NCI-H345 treated with DMSO at 0.1 percent for 48 hours (cell line): Measurements from ENCODE around the gene VWA8.
"Not testable (repeated sequence)": the region's sequence is repeated elsewhere in the genome, so short reads cannot be mapped to it uniquely, and the experiment has no call there.

Experiments
- DNase-seq: peaks from one replicate; lab custom pipeline; 2025; ENCODE audit not compliant: unreplicated experiment; lab: John Stamatoyannopoulos, UW

The VWA8 gene

DNA sequence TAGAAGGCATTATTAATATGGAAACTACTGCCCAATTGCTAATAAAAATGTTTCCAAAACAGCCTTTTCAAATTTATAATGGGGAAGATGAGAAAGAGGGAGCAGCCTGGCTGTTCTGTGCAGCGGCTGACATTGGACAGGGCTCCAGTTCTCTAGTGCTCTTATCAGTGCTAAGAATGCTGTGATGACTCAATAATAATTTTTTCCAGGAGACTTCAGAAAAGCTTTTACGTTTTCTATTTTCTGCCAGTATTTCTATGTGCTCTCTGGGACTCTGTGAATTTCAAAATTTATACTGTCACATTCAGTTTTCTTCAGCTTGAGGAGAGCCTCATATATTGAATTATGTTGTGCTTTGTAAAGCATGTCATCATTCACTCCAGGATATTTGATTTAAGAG is 209.6 kb downstream of the VWA8 start:
- DNase-seq = no peak

GRCh38 chr13:41746259-41746658 is 214.7 kb downstream of the VWA8 start:
- no peak for DNase-seq

DNA sequence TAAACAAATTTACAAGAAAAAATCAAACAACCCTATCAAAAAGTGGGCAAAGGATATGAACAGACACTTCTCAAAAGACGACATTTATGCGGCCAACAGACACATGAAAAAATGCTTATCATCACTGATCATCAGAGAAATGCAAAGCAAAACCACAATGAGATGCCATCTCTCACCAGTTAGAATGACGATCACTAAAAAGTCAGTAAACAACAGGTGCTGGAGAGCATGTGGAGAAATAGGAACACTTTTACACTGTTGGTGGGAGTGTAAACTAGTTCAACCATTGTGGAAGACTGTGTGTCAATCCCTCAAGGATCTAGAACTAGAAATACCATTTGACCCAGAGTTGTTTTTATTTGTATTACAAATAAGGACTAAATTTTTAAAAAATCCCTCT is 215.4 kb downstream of the VWA8 start:
- DNase-seq = not testable (repeated sequence)

GRCh38 chr13:41742917-41743552 is 217.9 kb downstream of the VWA8 start:
- no peak for DNase-seq

GRCh38 chr13:41740479-41740878 is 220.4 kb downstream of the VWA8 start:
- DNase-seq = no peak

- no peak for DNase-seq
Measured at GRCh38 chr13:41722684-41723535, 238.0 kb downstream of the VWA8 start.

DNA sequence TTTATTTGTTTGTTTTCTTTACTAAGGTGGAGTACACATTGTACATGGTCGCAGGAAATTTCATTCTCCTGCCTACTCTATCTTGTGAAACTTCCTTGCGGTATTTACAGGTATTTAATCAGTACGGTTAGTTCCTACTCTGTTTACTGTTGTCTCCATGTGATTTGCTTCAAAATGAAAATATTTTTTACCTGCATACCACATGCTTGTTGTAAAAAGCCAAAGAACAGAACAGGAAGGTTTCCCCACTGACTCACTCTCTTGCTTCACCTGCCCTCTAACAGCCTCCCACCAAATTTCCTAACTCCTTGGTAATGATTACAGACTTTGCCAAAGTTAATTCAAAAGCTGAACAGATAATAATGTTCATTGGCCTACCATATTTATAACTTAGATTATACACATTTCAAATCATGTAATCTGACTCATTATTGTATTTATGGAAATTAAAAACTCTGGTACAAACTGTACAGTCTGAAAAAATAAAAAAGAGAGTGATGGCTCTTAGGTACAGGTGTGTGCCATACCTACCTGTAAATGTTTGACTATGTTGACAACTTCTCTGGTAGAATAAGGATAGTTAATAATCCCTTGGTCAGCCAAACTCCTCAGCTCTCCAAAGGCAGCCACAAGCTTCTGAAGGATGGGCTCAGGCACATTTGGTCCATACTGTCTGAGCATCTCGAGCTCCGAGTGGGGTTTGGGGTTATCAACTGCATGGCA is 239.9 kb downstream of the VWA8 start:
- no peak for DNase-seq

GRCh38 chr13:41716236-41716635 is 244.7 kb downstream of the VWA8 start:
- DNase-seq = no peak

- no peak for DNase-seq
Measured at GRCh38 chr13:41713405-41713804, 247.5 kb downstream of the VWA8 start.

DNA sequence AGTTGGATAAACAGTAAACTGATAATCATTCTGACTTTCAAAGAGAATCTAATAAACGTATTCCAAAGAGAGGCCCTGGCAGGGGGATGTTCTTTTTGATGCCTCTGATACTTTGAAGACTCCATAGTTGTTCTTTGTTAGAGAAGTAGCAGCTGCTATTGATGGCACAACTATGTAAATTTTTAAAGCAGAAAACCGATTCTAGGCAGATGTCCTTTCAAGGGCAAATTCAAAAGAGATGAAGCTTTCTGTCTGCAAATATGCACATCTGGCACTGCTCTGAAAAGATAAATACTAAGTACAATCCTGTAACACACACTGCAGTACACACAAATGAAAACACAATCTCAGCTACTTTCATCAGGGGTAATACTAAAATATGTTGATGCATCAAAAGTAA is 250.1 kb downstream of the VWA8 start:
- no peak for DNase-seq

- DNase-seq = no peak
Measured at GRCh38 chr13:41709511-41709910, 251.4 kb downstream of the VWA8 start.

DNA sequence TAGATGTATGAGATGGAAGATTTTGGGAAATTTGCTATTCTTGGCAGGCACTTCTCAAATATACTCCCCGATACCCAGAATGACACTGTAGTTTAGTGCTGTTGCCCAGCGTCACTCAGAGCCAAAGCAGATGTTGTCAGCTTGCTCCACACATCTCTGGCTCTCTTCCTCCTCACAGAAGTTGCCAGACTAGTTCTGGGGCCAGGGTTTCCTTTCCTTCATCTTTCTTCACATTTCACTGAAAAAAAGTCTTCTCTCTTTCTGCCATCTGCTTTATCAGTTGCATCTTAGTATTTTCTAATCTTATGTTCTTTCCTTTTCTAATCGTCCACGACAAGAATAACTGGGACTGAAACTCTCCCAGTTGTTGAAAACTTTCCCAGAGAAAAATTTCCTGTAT is 252.2 kb downstream of the VWA8 start:
- no peak for DNase-seq

DNA sequence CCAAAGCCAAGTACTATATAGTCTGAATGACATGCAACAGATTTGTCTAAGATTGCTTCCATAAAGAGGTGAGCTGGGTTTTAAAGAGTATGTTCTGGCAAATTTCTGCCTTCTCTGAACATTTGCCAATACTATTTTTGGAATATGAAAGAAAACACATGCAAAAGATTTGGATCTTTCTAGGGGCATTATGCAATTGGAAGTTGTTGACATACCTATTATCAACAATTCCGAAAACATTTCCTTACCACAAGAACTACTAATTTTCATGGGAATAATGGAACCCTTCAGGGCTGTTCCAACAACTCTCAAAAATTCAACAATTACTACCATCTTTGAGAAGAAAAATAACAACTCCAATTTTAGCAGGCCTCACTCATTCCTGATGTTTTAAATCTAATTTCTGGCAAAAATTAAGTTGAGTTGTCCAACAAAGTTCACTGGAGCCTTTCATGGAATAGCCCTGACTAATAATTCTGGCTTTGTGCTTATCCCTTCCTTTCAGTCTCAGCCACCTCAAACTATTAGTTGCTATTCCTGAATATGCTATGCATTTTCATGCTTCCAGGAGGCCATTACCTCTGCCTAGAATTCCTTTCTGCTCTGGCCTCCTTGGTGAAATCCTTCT is 253.6 kb downstream of the VWA8 start:
- no peak for DNase-seq

DNA sequence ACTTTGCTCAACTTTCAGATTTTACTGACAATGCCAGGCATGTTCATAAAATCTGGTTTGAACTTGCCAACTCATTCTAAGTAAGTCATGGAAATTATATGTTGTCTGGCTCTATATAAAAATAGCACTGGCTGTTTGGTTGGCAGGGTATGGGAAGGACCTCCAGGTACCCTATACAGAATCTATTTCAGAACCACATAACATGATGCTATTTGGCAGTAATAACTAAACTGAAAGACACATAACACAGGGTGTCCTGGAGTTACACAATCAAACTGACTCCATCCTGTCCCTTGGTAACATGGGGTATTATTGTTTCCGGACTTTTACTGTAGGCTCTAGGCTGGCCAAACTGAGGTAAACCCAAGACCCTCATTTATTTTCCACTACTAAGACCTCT is 254.8 kb downstream of the VWA8 start:
- no peak for DNase-seq

DNA sequence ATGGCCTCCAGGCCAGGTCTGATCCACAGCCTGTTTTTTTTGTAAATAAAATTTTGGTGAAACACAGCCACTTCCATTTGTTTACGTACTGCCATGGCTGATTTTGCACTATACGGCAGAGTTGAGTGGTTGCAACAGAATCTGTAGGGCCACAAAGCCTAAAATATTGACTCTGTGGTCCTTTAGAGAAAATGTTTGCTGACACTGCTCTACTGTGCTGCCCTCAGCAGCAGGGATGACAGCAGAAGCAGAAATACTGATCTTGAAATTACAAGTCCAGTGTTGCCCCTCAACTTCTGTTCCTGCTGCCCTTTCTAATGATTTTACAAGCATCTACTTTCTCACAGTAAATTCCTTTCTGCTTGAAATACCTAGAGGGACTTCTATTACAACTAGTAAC is 258.4 kb downstream of the VWA8 start:
- DNase-seq = no peak

- no peak for DNase-seq
Measured at GRCh38 chr13:41701676-41702075, 259.2 kb downstream of the VWA8 start.

DNA sequence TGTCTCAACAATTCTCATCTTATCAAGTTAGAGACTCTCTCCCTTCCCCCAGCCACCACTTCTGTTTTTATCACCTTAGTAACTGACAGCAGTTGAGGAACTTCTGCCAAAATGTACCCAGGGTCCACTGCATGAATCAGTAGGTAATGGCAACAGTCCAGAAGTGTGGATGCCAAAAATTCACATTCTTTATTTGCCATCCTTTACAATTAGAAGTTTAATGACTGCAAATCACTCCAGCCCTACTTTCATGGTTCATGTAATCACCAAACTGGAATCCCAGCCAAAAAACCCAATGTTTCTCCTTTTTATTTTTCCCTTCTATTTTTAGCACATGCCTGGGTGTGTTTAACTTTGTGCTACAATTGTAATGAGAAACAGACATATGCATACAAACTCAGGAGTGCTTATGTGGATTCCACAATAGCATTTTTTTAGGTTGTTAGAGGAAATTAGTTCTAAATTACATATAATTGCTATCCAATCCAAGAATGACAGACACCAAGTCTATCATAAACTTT is 260.1 kb downstream of the VWA8 start:
- DNase-seq = peak; percentile 40

- no peak for DNase-seq
Measured at GRCh38 chr13:41699759-41700158, 261.1 kb downstream of the VWA8 start.

- no peak for DNase-seq
Measured at GRCh38 chr13:41697578-41697977, 263.3 kb downstream of the VWA8 start.

GRCh38 chr13:41696163-41697003 is 264.5 kb downstream of the VWA8 start:
- DNase-seq = no peak
